ENCODE measurements around the gene COX11. TPM values are rescaled to one million over a fixed set of nuclear protein-coding genes. Genes with fewer than 3 reads are reported as not detected.

Gene COX11
- total and polyA plus RNA-seq, 2 of the 8 experiments (the other 6 are each of a cell fraction or from before 2014, with no cell fraction given) = 43.0 to 54.1 TPM

DNA sequence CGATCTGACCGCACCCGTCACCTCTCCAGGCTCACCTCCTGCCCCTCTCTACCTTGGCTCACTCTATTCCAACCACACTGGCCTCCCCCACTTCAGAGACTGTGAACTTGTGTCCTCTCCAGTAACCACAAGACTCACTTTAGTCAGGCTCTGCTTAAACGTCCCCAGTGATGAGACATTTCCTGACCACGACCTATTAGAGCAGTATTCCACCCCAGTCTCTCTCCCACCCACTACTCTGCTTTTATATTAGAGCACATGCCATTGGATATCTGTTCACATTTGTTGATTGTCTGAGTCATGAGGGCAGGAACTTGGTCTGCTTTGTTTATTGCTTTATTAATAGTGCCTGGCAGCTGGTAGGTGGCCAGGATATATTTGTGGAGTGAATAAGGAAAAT lies 20.1 kb downstream of the COX11 start (continued):
- TF ChIP-seq, protein P1, sequence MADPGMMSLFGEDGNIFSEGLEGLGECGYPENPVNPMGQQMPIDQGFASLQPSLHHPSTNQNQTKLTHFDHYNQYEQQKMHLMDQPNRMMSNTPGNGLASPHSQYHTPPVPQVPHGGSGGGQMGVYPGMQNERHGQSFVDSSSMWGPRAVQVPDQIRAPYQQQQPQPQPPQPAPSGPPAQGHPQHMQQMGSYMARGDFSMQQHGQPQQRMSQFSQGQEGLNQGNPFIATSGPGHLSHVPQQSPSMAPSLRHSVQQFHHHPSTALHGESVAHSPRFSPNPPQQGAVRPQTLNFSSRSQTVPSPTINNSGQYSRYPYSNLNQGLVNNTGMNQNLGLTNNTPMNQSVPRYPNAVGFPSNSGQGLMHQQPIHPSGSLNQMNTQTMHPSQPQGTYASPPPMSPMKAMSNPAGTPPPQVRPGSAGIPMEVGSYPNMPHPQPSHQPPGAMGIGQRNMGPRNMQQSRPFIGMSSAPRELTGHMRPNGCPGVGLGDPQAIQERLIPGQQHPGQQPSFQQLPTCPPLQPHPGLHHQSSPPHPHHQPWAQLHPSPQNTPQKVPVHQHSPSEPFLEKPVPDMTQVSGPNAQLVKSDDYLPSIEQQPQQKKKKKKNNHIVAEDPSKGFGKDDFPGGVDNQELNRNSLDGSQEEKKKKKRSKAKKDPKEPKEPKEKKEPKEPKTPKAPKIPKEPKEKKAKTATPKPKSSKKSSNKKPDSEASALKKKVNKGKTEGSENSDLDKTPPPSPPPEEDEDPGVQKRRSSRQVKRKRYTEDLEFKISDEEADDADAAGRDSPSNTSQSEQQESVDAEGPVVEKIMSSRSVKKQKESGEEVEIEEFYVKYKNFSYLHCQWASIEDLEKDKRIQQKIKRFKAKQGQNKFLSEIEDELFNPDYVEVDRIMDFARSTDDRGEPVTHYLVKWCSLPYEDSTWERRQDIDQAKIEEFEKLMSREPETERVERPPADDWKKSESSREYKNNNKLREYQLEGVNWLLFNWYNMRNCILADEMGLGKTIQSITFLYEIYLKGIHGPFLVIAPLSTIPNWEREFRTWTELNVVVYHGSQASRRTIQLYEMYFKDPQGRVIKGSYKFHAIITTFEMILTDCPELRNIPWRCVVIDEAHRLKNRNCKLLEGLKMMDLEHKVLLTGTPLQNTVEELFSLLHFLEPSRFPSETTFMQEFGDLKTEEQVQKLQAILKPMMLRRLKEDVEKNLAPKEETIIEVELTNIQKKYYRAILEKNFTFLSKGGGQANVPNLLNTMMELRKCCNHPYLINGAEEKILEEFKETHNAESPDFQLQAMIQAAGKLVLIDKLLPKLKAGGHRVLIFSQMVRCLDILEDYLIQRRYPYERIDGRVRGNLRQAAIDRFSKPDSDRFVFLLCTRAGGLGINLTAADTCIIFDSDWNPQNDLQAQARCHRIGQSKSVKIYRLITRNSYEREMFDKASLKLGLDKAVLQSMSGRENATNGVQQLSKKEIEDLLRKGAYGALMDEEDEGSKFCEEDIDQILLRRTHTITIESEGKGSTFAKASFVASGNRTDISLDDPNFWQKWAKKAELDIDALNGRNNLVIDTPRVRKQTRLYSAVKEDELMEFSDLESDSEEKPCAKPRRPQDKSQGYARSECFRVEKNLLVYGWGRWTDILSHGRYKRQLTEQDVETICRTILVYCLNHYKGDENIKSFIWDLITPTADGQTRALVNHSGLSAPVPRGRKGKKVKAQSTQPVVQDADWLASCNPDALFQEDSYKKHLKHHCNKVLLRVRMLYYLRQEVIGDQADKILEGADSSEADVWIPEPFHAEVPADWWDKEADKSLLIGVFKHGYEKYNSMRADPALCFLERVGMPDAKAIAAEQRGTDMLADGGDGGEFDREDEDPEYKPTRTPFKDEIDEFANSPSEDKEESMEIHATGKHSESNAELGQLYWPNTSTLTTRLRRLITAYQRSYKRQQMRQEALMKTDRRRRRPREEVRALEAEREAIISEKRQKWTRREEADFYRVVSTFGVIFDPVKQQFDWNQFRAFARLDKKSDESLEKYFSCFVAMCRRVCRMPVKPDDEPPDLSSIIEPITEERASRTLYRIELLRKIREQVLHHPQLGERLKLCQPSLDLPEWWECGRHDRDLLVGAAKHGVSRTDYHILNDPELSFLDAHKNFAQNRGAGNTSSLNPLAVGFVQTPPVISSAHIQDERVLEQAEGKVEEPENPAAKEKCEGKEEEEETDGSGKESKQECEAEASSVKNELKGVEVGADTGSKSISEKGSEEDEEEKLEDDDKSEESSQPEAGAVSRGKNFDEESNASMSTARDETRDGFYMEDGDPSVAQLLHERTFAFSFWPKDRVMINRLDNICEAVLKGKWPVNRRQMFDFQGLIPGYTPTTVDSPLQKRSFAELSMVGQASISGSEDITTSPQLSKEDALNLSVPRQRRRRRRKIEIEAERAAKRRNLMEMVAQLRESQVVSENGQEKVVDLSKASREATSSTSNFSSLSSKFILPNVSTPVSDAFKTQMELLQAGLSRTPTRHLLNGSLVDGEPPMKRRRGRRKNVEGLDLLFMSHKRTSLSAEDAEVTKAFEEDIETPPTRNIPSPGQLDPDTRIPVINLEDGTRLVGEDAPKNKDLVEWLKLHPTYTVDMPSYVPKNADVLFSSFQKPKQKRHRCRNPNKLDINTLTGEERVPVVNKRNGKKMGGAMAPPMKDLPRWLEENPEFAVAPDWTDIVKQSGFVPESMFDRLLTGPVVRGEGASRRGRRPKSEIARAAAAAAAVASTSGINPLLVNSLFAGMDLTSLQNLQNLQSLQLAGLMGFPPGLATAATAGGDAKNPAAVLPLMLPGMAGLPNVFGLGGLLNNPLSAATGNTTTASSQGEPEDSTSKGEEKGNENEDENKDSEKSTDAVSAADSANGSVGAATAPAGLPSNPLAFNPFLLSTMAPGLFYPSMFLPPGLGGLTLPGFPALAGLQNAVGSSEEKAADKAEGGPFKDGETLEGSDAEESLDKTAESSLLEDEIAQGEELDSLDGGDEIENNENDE (IDR thresholded peaks at IDR 0.05; ENCODE audit: insufficient replicate concordance, low read length) = no peak
- no peak for TF ChIP-seq KDM5A (IDR thresholded peaks at IDR 0.05; ENCODE audit: low read length)

Data from H1 (cell line).